HG03558 (cell line): ENCODE results near the gene IL10.

Source experiments
- ATAC-seq: cut with Tn5 transposase; IDR thresholded peaks from one replicate; pipeline ENCODE4 v1.9.1; 2021; ENCODE audit warnings: moderate number of reproducible peaks; ENCODE audit not compliant: unreplicated experiment; ENCODE audit errors: extremely low read depth

Gene IL10

GRCh38 chr1:206772243-206772937 is at the start of gene IL10:
Gene IL10, minus strand, starts transcription at chr1:206772494. Its CDS starts 59 bp downstream, at chr1:206772435.
- no peak for ATAC-seq

GRCh38 chr1:206821493-206821892 is 49.2 kb upstream of the IL10 start:
- no peak for ATAC-seq

- no peak for ATAC-seq
Observed at GRCh38 chr1:206816390-206817287, 44.3 kb upstream of the IL10 start.

GRCh38 chr1:206814716-206815341 is 42.5 kb upstream of the IL10 start:
- ATAC-seq: no peak

- ATAC-seq: no peak
Observed at GRCh38 chr1:206812471-206812870, 40.2 kb upstream of the IL10 start.

GRCh38 chr1:206809504-206810084 is 37.3 kb upstream of the IL10 start:
- no peak for ATAC-seq

GRCh38 chr1:206808615-206809014 is 36.3 kb upstream of the IL10 start:
- ATAC-seq: no peak

- ATAC-seq: no peak
Observed at GRCh38 chr1:206805357-206805756, 33.1 kb upstream of the IL10 start.

- no peak for ATAC-seq
Observed at GRCh38 chr1:206804156-206804737, 32.0 kb upstream of the IL10 start.

- ATAC-seq: peak; percentile 94
Observed at GRCh38 chr1:206803221-206803730, 31.0 kb upstream of the IL10 start.

- no peak for ATAC-seq
Observed at GRCh38 chr1:206802401-206802800, 30.1 kb upstream of the IL10 start.

GRCh38 chr1:206801467-206801866 is 29.2 kb upstream of the IL10 start:
- no peak for ATAC-seq

- ATAC-seq: no peak
Observed at GRCh38 chr1:206800891-206801290, 28.6 kb upstream of the IL10 start.

GRCh38 chr1:206800411-206800810 is 28.1 kb upstream of the IL10 start:
- ATAC-seq: no peak

- ATAC-seq: no peak
Observed at GRCh38 chr1:206799311-206799710, 27.0 kb upstream of the IL10 start.

- ATAC-seq: no peak
Observed at GRCh38 chr1:206798384-206798996, 26.2 kb upstream of the IL10 start.

GRCh38 chr1:206797534-206798383 is 25.5 kb upstream of the IL10 start:
- ATAC-seq: no peak

- ATAC-seq: no peak
Observed at GRCh38 chr1:206796981-206797402, 24.7 kb upstream of the IL10 start.

- no peak for ATAC-seq
Observed at GRCh38 chr1:206796116-206796515, 23.8 kb upstream of the IL10 start.
